DOHH2 (cell line): Measurements from ENCODE around the gene SUGT1.
"Not testable (repeated sequence)": the region's sequence is repeated elsewhere in the genome, so short reads cannot be mapped to it uniquely, and the experiment has no call there.

Experiments
- CTCF ChIP-seq: fragments of 200-600 bp; sonication (generic); IDR thresholded peaks from one replicate; pipeline ENCODE4 v1.5.1; 2014; ENCODE audit warnings: antibody characterized with exemption, mild to moderate bottlenecking, low read depth, low read length; ENCODE audit not compliant: poor library complexity, severe bottlenecking
- EZH2phosphoT487 ChIP-seq: fragments of 200-600 bp; sonication (generic); IDR thresholded peaks from 2 replicates; pipeline ENCODE4 v1.6.1; 2017; ENCODE audit warnings: borderline replicate concordance, mild to moderate bottlenecking, antibody characterized with exemption, low read length, moderate library complexity, mixed read lengths

- not testable (repeated sequence) for TF ChIP-seq CTCF, EZH2phosphoT487
These were observed 68.7 kb downstream of the SUGT1 start for GRCh38 chr13:52721356-52721755.
